ENCODE measurements around the gene TSC1. TPM values are rescaled to one million over a fixed set of nuclear protein-coding genes. Genes with fewer than 3 reads are reported as not detected.

Gene TSC1
- polyA plus RNA-seq, 2 of the 4 experiments (the other 2 are of a cell fraction): 15.2 to 37.9 TPM

GRCh38 chr9:132914924-132915323, 29.5 kb downstream of the TSC1 start:
- H3K9me3 ChIP-seq: no peaks in the 10 kb centered on the region
- ATAC-seq (no peak), DNase-seq (ENCODE audit: low read depth in 1 of 2, low spot score in 1 of 2) (no peak), FAIRE-seq (no peak)
- TF ChIP-seq ZSCAN20 (CRISPR knock-in tag; IDR thresholded peaks at IDR 0.05) (no peak), POLR2A (IDR thresholded peaks at IDR 0.05; ENCODE audit: low read length) (no peak)
- H3K4me2 ChIP-seq: no peak overlapping the region
- no peaks in the 10 kb centered on the region for H3K4me1 ChIP-seq
- ChIA-PET CTCF (interaction anchor here (0.9 to 9.2 kb wide), 3 partner anchors 10 to 58 kb away, joined by 3 to 81 read pairs (median 4); no protein-coding TSS in a partner anchor), POLR2A (no interaction called here)
- 85% methylated on average over 6 of the region's 6 CpGs for WGBS (ENCODE audit: missing lambda C conversion rate)
- H3K27ac ChIP-seq: no peak overlapping the region
- no peak overlapping the region for H3K4me3 ChIP-seq

GRCh38 chr9:132912131-132912530, 32.3 kb downstream of the TSC1 start:
- Histone ChIP-seq H3K4me3 (no peak overlapping the region), H3K4me2 (no peak overlapping the region), H3K9me3 (no peaks in the 10 kb centered on the region), H3K27ac (no peak overlapping the region), H3K4me1 (no peaks in the 10 kb centered on the region)
- ChIA-PET CTCF (interaction anchor here (0.9 to 9.2 kb wide), 3 partner anchors 9 to 17 kb away, joined by 3 to 81 read pairs (median 3); no protein-coding TSS in a partner anchor), POLR2A (no interaction called here)
- 95% methylated on average over 4 of the region's 4 CpGs for WGBS (ENCODE audit: missing lambda C conversion rate)
- no peak for DNase-seq (ENCODE audit: low read depth in 1 of 2, low spot score in 1 of 2)
- no peak for ATAC-seq
- TF ChIP-seq RCOR1 (IDR thresholded peaks at IDR 0.05; ENCODE audit: low read depth, low read length): no peak
- no peak for TF ChIP-seq ZC3H11A (IDR thresholded peaks at IDR 0.05)
- no peak for TF ChIP-seq JUNB (IDR thresholded peaks at IDR 0.05)
- no peak for TF ChIP-seq POLR2AphosphoS2 (conservative IDR thresholded peaks at IDR 0.05; ENCODE audit: low read length)
- TF ChIP-seq, protein P1, sequence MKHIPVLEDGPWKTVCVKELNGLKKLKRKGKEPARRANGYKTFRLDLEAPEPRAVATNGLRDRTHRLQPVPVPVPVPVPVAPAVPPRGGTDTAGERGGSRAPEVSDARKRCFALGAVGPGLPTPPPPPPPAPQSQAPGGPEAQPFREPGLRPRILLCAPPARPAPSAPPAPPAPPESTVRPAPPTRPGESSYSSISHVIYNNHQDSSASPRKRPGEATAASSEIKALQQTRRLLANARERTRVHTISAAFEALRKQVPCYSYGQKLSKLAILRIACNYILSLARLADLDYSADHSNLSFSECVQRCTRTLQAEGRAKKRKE (CRISPR knock-in tag; IDR thresholded peaks at IDR 0.05; ENCODE audit: low read depth): no peak
- no peak for TF ChIP-seq NFE2L2 (conservative IDR thresholded peaks at IDR 0.05; ENCODE audit: low read length)
- no peak for TF ChIP-seq POLR2A (IDR thresholded peaks at IDR 0.05; ENCODE audit: low read length)
- TF ChIP-seq EHF (CRISPR knock-in tag; IDR thresholded peaks at IDR 0.05): no peak
- TF ChIP-seq E2F6 (IDR thresholded peaks at IDR 0.05; ENCODE audit: borderline replicate concordance, low read depth): no peak
- FAIRE-seq: no peak

- ChIA-PET CTCF (interaction anchor here (0.6 to 2.4 kb wide), 8 partner anchors 8 to 234 kb away, joined by 3 to 7 read pairs (median 6); no protein-coding TSS in a partner anchor), POLR2A (interaction anchor here (0.7 kb wide), 1 partner anchor 749 kb away, joined by 3 read pairs; no protein-coding TSS in a partner anchor)
- H3K4me3 ChIP-seq: no peak overlapping the region
- no peaks in the 10 kb centered on the region for H3K4me1 ChIP-seq
- no peak for FAIRE-seq
- no peak for ATAC-seq
- TF ChIP-seq KDM5A (IDR thresholded peaks at IDR 0.05) (no peak), HES2 (IDR thresholded peaks at IDR 0.05) (no peak), ZSCAN20 (CRISPR knock-in tag; IDR thresholded peaks at IDR 0.05) (no peak), RNF2 (IDR thresholded peaks at IDR 0.05; ENCODE audit: borderline replicate concordance, low read depth) (no peak), HEYL (CRISPR knock-in tag; IDR thresholded peaks at IDR 0.05) (no peak), ZFP36 (IDR thresholded peaks at IDR 0.05; ENCODE audit: borderline replicate concordance, partially characterized antibody) (no peak)
- DNase-seq (ENCODE audit: low read depth in 1 of 2, low spot score in 1 of 2): no peak
- H3K4me2 ChIP-seq: no peak overlapping the region
- WGBS (ENCODE audit: missing lambda C conversion rate): 91% methylated on average over 6 of the region's 6 CpGs
- no peaks in the 10 kb centered on the region for H3K9me3 ChIP-seq
- no peak overlapping the region for H3K27ac ChIP-seq
These were observed 34.0 kb downstream of the TSC1 start for GRCh38 chr9:132910376-132910775.

GRCh38 chr9:132909311-132909710, 35.1 kb downstream of the TSC1 start:
- DNase-seq (ENCODE audit: low read depth in 1 of 2, low spot score in 1 of 2) (no peak), ATAC-seq (no peak), FAIRE-seq (no peak)
- Histone ChIP-seq H3K9me3 (no peaks in the 10 kb centered on the region), H3K4me3 (no peak overlapping the region), H3K27ac (no peak overlapping the region), H3K4me1 (no peaks in the 10 kb centered on the region), H3K4me2 (no peak overlapping the region)
- WGBS (ENCODE audit: missing lambda C conversion rate): 49% methylated on average over 2 of the region's 2 CpGs
- TF ChIP-seq SMC3 (IDR thresholded peaks at IDR 0.05) (no peak), BCL3 (IDR thresholded peaks at IDR 0.05) (no peak), FOSB (CRISPR knock-in tag; IDR thresholded peaks at IDR 0.05) (no peak), ZFP36 (IDR thresholded peaks at IDR 0.05; ENCODE audit: borderline replicate concordance, partially characterized antibody) (no peak), EHMT2 (IDR thresholded peaks at IDR 0.05; ENCODE audit: low read depth) (no peak)
- ChIA-PET CTCF (interaction anchor here (0.7 to 2.4 kb wide), 6 partner anchors 9 to 261 kb away, joined by 3 to 7 read pairs (median 4); no protein-coding TSS in a partner anchor), POLR2A (no interaction called here)
